Hypothalamus (tissue), 51 donors: ENCODE results near the gene RPTOR.

ENCODE experiments used
- DNase-seq, 51 donors: peaks; one replicate each; lab custom pipeline; 2025; lab: John Stamatoyannopoulos, UW

The RPTOR gene

GRCh38 chr17:80705988-80706387, 161.3 kb downstream of the RPTOR start:
- no peak for DNase-seq

GRCh38 chr17:80706463-80706867, 161.8 kb downstream of the RPTOR start:
- no peak for DNase-seq

GRCh38 chr17:80708480-80708879, 163.8 kb downstream of the RPTOR start:
- no peak for DNase-seq

- DNase-seq, result no peak
These were observed 164.6 kb downstream of the RPTOR start for GRCh38 chr17:80709090-80709695.

- no peak for DNase-seq
These were observed 166.2 kb downstream of the RPTOR start for GRCh38 chr17:80710714-80711302.

- no peak for DNase-seq
These were observed 167.5 kb downstream of the RPTOR start for GRCh38 chr17:80712089-80712488.

GRCh38 chr17:80712606-80713005, 168.0 kb downstream of the RPTOR start:
- no peak for DNase-seq

GRCh38 chr17:80716986-80717719, 172.5 kb downstream of the RPTOR start:
- no peak for DNase-seq

GRCh38 chr17:80717720-80718083, 173.1 kb downstream of the RPTOR start:
- DNase-seq, result peak in 1 of 51 donors; percentile 48

- peak in 3 of 51 donors; percentile 14 to 37 (median 29) for DNase-seq
These were observed 173.8 kb downstream of the RPTOR start for GRCh38 chr17:80718428-80718827.

- no peak for DNase-seq
These were observed 174.8 kb downstream of the RPTOR start for GRCh38 chr17:80719449-80719848.

GRCh38 chr17:80720610-80721577, 176.3 kb downstream of the RPTOR start:
- no peak for DNase-seq

- no peak for DNase-seq
These were observed 178.0 kb downstream of the RPTOR start for GRCh38 chr17:80722661-80723060.

- no peak for DNase-seq
These were observed 180.2 kb downstream of the RPTOR start for GRCh38 chr17:80724775-80725266.

GRCh38 chr17:80725517-80725916, 180.9 kb downstream of the RPTOR start:
- no peak for DNase-seq

GRCh38 chr17:80726558-80727408, 182.1 kb downstream of the RPTOR start:
- DNase-seq, result no peak

GRCh38 chr17:80727409-80727755, 182.7 kb downstream of the RPTOR start:
- DNase-seq, result no peak

GRCh38 chr17:80729016-80729415, 184.4 kb downstream of the RPTOR start:
- no peak for DNase-seq

GRCh38 chr17:80729761-80730160, 185.1 kb downstream of the RPTOR start:
- no peak for DNase-seq

GRCh38 chr17:80730739-80731138, 186.1 kb downstream of the RPTOR start:
- no peak for DNase-seq
